Measurements from ENCODE around the gene MCM5.
"Not testable (repeated sequence)": the region's sequence is repeated elsewhere in the genome, so short reads cannot be mapped to it uniquely, and the experiment has no call there.

Gene MCM5

GRCh38 chr22:35363566-35364086 lies 36.3 kb upstream of the MCM5 start:
- Histone ChIP-seq H3K79me2 (no peaks in the 10 kb centered on the region), H3K27ac (no peak overlapping the region), H3K36me3 (ENCODE audit: control insufficient read depth, insufficient read depth, low read length) (no peaks in the 10 kb centered on the region), H3K4me2 (ENCODE audit: low read length) (no peak overlapping the region), H3K9ac (no peak overlapping the region), H3K4me1 (no peaks in the 10 kb centered on the region), H3K9me3 (ENCODE audit: control insufficient read depth, low read length) (no peaks in the 10 kb centered on the region), H3K27me3 (ENCODE audit: control insufficient read depth, insufficient read depth, low read length) (no peaks in the 10 kb centered on the region), H3K4me3 (ENCODE audit: low read depth, low read length) (no peak overlapping the region), H2AFZ (no peak overlapping the region)
- TF ChIP-seq CTCF (IDR thresholded peaks at IDR 0.05) = no peak

GRCh38 chr22:35364230-35364629 lies 35.7 kb upstream of the MCM5 start:
- not testable (repeated sequence) for H3K9ac ChIP-seq; H3K4me1 ChIP-seq; H3K27me3 ChIP-seq (ENCODE audit: control insufficient read depth, insufficient read depth, low read length); H2AFZ ChIP-seq; H3K79me2 ChIP-seq; H3K4me3 ChIP-seq (ENCODE audit: low read depth, low read length); H3K27ac ChIP-seq; H3K4me2 ChIP-seq (ENCODE audit: low read length); H3K36me3 ChIP-seq (ENCODE audit: control insufficient read depth, insufficient read depth, low read length); H3K9me3 ChIP-seq (ENCODE audit: control insufficient read depth, low read length)

- Histone ChIP-seq H3K27me3 (ENCODE audit: control insufficient read depth, insufficient read depth, low read length) (no peaks in the 10 kb centered on the region), H3K27ac (no peak overlapping the region), H3K4me2 (ENCODE audit: low read length) (no peak overlapping the region), H3K4me1 (no peaks in the 10 kb centered on the region), H2AFZ (no peak overlapping the region), H3K36me3 (ENCODE audit: control insufficient read depth, insufficient read depth, low read length) (no peaks in the 10 kb centered on the region), H3K4me3 (ENCODE audit: low read depth, low read length) (no peak overlapping the region), H3K79me2 (no peaks in the 10 kb centered on the region), H3K9ac (no peak overlapping the region), H3K9me3 (ENCODE audit: control insufficient read depth, low read length) (no peaks in the 10 kb centered on the region)
- TF ChIP-seq CTCF (IDR thresholded peaks at IDR 0.05) = no peak
Observed at GRCh38 chr22:35367331-35367886, 32.5 kb upstream of the MCM5 start.

- H3K79me2 ChIP-seq = no peaks in the 10 kb centered on the region
- H3K27ac ChIP-seq = no peak overlapping the region
Observed at GRCh38 chr22:35368386-35368785, 31.6 kb upstream of the MCM5 start.

GRCh38 chr22:35369996-35370395 lies 29.9 kb upstream of the MCM5 start:
- no peaks in the 10 kb centered on the region for H3K4me1 ChIP-seq
- no peak overlapping the region for H2AFZ ChIP-seq
- no peak overlapping the region for H3K4me3 ChIP-seq (ENCODE audit: low read depth, low read length)
- H3K36me3 ChIP-seq (ENCODE audit: control insufficient read depth, insufficient read depth, low read length) = no peaks in the 10 kb centered on the region
- H3K9me3 ChIP-seq (ENCODE audit: control insufficient read depth, low read length) = no peaks in the 10 kb centered on the region
- no peak overlapping the region for H3K4me2 ChIP-seq (ENCODE audit: low read length)
- no peaks in the 10 kb centered on the region for H3K79me2 ChIP-seq
- no peak for TF ChIP-seq CTCF (IDR thresholded peaks at IDR 0.05)
- no peak overlapping the region for H3K9ac ChIP-seq
- H3K27me3 ChIP-seq (ENCODE audit: control insufficient read depth, insufficient read depth, low read length) = no peaks in the 10 kb centered on the region
- H3K27ac ChIP-seq = no peak overlapping the region

More at GRCh38 chr22:35368386-35368785, 31.6 kb upstream of the MCM5 start:
- Histone ChIP-seq H3K36me3 (ENCODE audit: control insufficient read depth, insufficient read depth, low read length) (no peaks in the 10 kb centered on the region), H3K4me3 (ENCODE audit: low read depth, low read length) (no peak overlapping the region), H3K9ac (no peak overlapping the region), H3K9me3 (ENCODE audit: control insufficient read depth, low read length) (no peaks in the 10 kb centered on the region), H3K4me2 (ENCODE audit: low read length) (no peak overlapping the region), H3K27me3 (ENCODE audit: control insufficient read depth, insufficient read depth, low read length) (no peaks in the 10 kb centered on the region), H2AFZ (no peak overlapping the region), H3K4me1 (no peaks in the 10 kb centered on the region)
- no peak for TF ChIP-seq CTCF (IDR thresholded peaks at IDR 0.05)

Data from parathyroid adenoma (tissue), 2 donors.